HepG2 (cell line): ENCODE data around the gene COX4I1. TPM values are rescaled to one million over a fixed set of nuclear protein-coding genes. Genes with fewer than 3 reads are reported as not detected.
A peak's percentile ranks its signal among the peaks of the same experiment; 100 is the strongest.

Source experiments
- BCL6 ChIP-seq: IDR thresholded peaks from 2 replicates; pipeline ENCODE4 v1.6.1; 2016; ENCODE audit warnings: missing genetic modification reagents, missing compliant biosample characterization
- DMTF1 ChIP-seq: sonication (generic); formaldehyde crosslinking; IDR thresholded peaks from 2 replicates; pipeline ENCODE4 v1.4.0; 2020; ENCODE audit warnings: mild to moderate bottlenecking, missing genetic modification reagents
- DPF2 ChIP-seq: sonication (generic); formaldehyde crosslinking; IDR thresholded peaks from 2 replicates; pipeline ENCODE4 v1.4.0; 2020; ENCODE audit warnings: mild to moderate bottlenecking, low read depth, missing genetic modification reagents, borderline replicate concordance
- FOXC1 ChIP-seq: sonication (generic); formaldehyde crosslinking; IDR thresholded peaks from 2 replicates; pipeline ENCODE4 v1.8.0; 2022; ENCODE audit warnings: mild to moderate bottlenecking, missing genetic modification reagents, borderline replicate concordance
- HINFP ChIP-seq: sonication (generic); formaldehyde crosslinking; IDR thresholded peaks from 2 replicates; pipeline ENCODE4 v1.4.0; 2020; ENCODE audit warnings: low read depth, mild to moderate bottlenecking, missing genetic modification reagents
- HNF1B ChIP-seq: sonication (generic); formaldehyde crosslinking; IDR thresholded peaks from 2 replicates; pipeline ENCODE4 v1.5.1; 2020; ENCODE audit warnings: mild to moderate bottlenecking, moderate library complexity, missing genetic modification reagents
- NAIF1 ChIP-seq: sonication (generic); formaldehyde crosslinking; IDR thresholded peaks from 2 replicates; pipeline ENCODE4 v1.5.0; 2020; ENCODE audit warnings: mild to moderate bottlenecking, missing genetic modification reagents, borderline replicate concordance
- NFATC3 ChIP-seq: sonication (generic); formaldehyde crosslinking; IDR thresholded peaks from 2 replicates; pipeline ENCODE4 v1.5.1; 2020; ENCODE audit warnings: mild to moderate bottlenecking, missing genetic modification reagents
- PRPF4 ChIP-seq: fragments of 200-400 bp; formaldehyde crosslinking; IDR thresholded peaks from 2 replicates; pipeline ENCODE4 v1.6.1; 2016; ENCODE audit warnings: low read length, low read depth; ENCODE audit not compliant: poor library complexity, severe bottlenecking
- RARG ChIP-seq: sonication (generic); formaldehyde crosslinking; IDR thresholded peaks from 2 replicates; pipeline ENCODE4 v1.4.0; 2020; ENCODE audit warnings: low read depth, mild to moderate bottlenecking, missing genetic modification reagents
- SALL2 ChIP-seq: sonication (generic); formaldehyde crosslinking; IDR thresholded peaks from 2 replicates; pipeline ENCODE4 v1.8.1; 2023; ENCODE audit warnings: mild to moderate bottlenecking, missing genetic modification reagents, inconsistent platforms
- TBX2 ChIP-seq: sonication (generic); formaldehyde crosslinking; IDR thresholded peaks from 2 replicates; pipeline ENCODE4 v1.5.0; 2020; ENCODE audit warnings: missing genetic modification reagents, mild to moderate bottlenecking, borderline replicate concordance
- XRCC5 ChIP-seq: fragments of 200-400 bp; formaldehyde crosslinking; optimal IDR thresholded peaks from 2 replicates; pipeline ENCODE3; 2017; ENCODE audit warnings: mild to moderate bottlenecking, low read length
- ZBTB39 ChIP-seq: sonication (generic); formaldehyde crosslinking; IDR thresholded peaks from 2 replicates; pipeline ENCODE4 v1.5.0; 2020; ENCODE audit warnings: missing genetic modification reagents
- ZFP36 ChIP-seq: fragments of 150-350 bp; IDR thresholded peaks from 2 replicates; pipeline ENCODE4 v1.6.1; 2018; ENCODE audit warnings: borderline replicate concordance, low read length, low read depth; ENCODE audit not compliant: partially characterized antibody
- ZMYM3 ChIP-seq: sonication (generic); formaldehyde crosslinking; IDR thresholded peaks from 2 replicates; pipeline ENCODE4 v1.5.1; 2020; ENCODE audit warnings: mild to moderate bottlenecking, missing genetic modification reagents
- ZNF367 ChIP-seq: sonication (generic); formaldehyde crosslinking; IDR thresholded peaks from 2 replicates; pipeline ENCODE4 v1.4.0; 2020; ENCODE audit warnings: missing genetic modification reagents, borderline replicate concordance
- ZNF574 ChIP-seq: sonication (generic); formaldehyde crosslinking; IDR thresholded peaks from 2 replicates; pipeline ENCODE4 v1.4.0; 2020; ENCODE audit warnings: missing genetic modification reagents
- ZNF772 ChIP-seq: sonication (generic); formaldehyde crosslinking; IDR thresholded peaks from 2 replicates; pipeline ENCODE4 v1.5.0; 2020; ENCODE audit warnings: mild to moderate bottlenecking, missing genetic modification reagents
- ZSCAN30 ChIP-seq: sonication (generic); formaldehyde crosslinking; IDR thresholded peaks from 2 replicates; pipeline ENCODE4 v1.5.0; 2020; ENCODE audit warnings: mild to moderate bottlenecking, missing genetic modification reagents
- polyA plus RNA-seq, 8 experiments: library from polyadenylated mRNA; depleted of rRNA in 3 of 8; stranded (reverse) in 7 of 8; unstranded in 1 of 8; fragments of >200 nt; fragmentation: Illumina TruSeq in 4 of 8; extraction: Trizol in 4 of 8; gene quantifications; 2 replicates each; pipeline versions ENCODE4 v1.2.1 to v1.2.3, GENCODE V29; 2011 to 2016; ENCODE audit warnings: low read depth in 4 of 8, missing spikeins in 1 of 8, mixed read lengths in 1 of 8; ENCODE audit not compliant: insufficient read depth in 1 of 8
- total RNA-seq, 5 experiments: library from RNA; depleted of rRNA; stranded (reverse); fragments of >200 nt; fragmentation: Illumina TruSeq; extraction: Trizol; gene quantifications; 2 replicates each; pipeline ENCODE4 v1.2.3, GENCODE V29; 2016; ENCODE audit warnings: low read depth in 1 of 5

The COX4I1 gene
- total and polyA plus RNA-seq, 2 of the 13 experiments (the other 11 are each of a cell fraction or from before 2014, with no cell fraction given) = 658 to 902 TPM

GRCh38 chr16:85819245-85819644 is 19.8 kb downstream of the COX4I1 start (continued):
- TF ChIP-seq NFATC3 (CRISPR knock-in tag) (no peak), DMTF1 (no peak), RARG (CRISPR knock-in tag) (no peak), ZSCAN30 (no peak), TBX2 (CRISPR knock-in tag) (no peak), FOXC1 (CRISPR knock-in tag) (no peak), HINFP (CRISPR knock-in tag) (no peak), ZNF367 (no peak), PRPF4 (no peak), ZNF574 (CRISPR knock-in tag) (0 out of 2 replicates have a peak, but pooled peaks have one; percentile 20), SALL2 (CRISPR knock-in tag) (no peak), HNF1B (CRISPR knock-in tag) (no peak), ZBTB39 (CRISPR knock-in tag) (no peak), NAIF1 (CRISPR knock-in tag) (no peak), BCL6 (CRISPR knock-in tag) (no peak), ZNF772 (CRISPR knock-in tag) (0 out of 2 replicates have a peak, but pooled peaks have one; percentile 22), DPF2 (no peak), XRCC5 (peak; percentile 65), ZMYM3 (CRISPR knock-in tag) (no peak), ZFP36 (no peak)
